Activated gamma-delta T cell treated with Interleukin-2 at 50 U/mL for 16 hours (primary cell): Measurements from ENCODE around the gene URB2.

ENCODE experiments used
- DNase-seq: peaks from one replicate; pipeline ENCODE4 v3.0.0-alpha.2; 2020

URB2 gene

DNA sequence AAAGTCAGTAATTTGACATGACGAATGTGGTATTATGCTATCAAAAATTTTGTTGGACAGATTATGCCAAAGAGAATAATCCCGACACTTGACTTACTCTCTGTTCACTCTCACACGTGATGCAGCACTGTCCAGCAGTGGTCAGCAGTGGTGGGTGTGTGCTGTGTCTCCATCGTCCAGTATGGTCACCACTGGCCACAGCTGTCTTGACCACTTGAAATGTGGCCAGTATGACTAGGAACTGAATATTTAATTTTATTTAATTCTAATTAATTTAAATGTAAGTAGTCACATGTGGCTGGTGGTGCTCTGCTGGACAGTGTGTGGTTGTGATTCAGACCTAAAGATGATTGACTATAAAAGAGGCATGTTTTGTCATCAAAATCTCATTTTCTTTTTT, 24.0 kb downstream of the URB2 start:
- DNase-seq = no peak

DNA sequence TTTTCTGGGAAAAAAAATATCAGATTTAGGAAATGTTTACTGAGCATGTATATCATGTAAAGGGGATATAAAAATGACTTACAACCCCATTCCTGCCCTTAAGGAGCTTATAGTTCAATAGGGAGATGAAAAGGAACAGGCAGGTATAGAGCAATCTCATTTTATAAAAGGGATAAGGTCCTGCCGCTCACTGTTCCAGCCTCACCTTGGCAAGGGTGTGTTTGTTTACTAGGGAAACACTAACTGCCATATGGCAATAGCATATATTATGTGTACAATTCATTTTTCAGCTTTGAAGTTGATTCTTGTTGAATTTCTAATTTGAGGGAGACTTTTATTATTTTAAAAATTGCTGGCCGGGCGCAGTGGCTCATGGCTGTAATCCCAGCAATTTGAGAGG, 25.5 kb downstream of the URB2 start:
- no peak for DNase-seq

DNA sequence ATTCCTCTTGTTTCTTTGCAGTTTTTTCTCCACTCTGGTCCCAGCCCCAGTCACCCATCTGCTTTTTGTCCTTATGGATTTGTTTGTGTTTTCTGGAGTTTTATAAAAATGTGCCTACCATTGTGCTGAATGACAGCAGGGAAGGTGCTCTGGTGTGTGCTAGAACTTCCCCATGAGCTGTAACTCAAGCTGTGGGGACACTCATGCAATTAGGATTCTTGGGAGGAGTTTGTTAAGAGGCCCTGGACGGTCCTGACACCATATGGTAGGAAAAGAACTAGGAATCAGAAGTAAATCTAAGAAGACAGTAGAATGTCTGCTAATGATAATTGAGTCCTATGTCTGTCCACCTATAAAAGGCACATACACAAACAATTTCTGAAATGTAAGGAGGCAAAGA, 27.4 kb downstream of the URB2 start:
- no peak for DNase-seq

DNA sequence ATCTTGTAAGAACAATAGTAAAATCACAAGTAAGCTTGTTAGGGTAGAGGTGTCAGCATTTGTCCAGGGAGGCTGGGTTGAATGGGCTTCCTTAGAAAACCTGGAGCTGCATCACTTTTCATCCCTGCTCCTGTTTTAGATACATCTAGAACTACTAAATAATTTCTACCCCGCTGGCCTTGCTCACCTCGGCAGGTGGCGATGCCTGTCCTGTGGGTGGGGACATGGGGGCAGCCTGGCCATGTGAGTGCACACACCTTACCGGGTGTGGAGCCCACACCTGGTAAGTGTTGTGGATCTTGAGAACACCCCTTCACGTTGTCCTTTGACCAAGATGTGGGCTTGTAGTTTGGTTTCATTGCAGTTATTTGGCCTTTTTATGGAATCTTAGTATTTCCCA, 29.7 kb downstream of the URB2 start:
- DNase-seq = no peak

DNA sequence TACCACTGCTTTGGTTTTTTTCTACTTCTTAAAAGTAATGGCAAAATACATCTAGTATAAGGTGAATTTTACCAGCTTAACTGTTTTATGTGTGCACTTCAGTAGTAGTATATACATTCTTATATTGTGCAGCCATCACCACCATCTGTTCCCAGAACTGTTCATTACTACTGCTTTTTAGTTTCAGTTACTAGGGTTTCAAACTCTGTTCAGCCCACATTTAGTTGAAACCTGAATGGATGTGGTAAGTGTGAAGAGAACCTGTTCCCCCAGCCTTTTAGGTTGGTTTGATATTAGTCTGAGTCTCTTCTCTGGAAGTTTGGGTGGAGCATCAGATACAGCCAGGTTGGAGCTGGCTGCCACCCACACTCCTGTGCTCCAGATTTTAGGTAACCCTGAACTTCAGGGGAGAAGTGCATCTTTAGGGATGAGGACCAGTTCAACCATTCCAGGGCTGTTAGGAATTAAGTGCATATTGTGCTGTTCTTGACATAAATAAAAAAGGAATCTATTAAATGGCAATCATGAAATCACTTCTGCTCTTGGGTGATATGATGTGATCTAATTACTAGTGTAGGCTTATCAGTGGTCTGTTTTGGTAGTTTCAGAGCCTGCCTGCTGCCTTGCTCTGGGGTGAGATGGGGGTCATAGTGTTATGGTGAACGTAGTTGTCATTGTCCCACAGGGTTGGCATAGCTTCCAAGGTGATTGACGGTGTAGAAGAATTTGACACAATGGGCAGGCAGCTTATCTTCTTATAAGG, 32.1 kb downstream of the URB2 start:
- DNase-seq = no peak

DNA sequence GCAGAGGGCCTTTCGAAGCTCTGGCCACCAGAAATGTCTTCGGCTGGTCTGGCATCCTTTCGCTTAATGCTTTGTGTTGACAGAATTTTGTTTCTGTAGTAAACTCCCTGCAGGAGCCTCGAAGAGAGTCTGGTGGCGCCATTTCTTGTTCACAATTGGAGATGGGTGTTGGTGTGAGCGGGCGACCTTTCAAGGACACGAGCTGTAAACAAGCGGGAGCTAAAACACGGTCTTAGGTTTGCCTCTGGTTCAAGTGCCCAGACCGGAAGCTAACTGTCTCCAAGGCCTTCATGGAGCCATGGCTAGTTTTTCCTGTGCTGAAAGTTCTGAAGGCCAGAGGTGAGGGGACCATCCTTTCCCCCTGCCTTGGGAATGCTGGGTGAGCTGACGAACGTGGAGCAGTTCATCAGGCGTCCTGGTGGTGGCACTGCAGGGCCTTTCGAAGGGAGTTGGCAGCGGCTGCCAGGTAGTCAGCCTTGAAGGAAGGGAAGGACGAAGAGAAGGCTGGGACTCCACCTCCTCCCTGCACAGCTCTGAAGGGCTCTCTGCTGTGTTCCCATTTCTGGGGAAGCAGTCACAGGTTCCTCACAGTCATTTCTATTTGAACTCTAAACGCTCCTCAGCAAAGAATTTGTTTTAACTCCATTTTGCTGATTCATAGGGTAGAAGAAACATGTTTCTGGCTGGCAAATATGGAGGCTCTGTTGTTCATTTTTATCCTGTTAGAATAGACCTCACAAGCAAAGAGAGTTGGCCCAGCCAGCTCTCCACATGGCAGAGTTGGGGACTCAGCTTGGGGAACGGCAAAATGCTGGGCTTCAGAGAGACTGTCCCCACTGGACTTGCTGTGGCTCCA, 35.2 kb downstream of the URB2 start:
- DNase-seq = peak; percentile 65

DNA sequence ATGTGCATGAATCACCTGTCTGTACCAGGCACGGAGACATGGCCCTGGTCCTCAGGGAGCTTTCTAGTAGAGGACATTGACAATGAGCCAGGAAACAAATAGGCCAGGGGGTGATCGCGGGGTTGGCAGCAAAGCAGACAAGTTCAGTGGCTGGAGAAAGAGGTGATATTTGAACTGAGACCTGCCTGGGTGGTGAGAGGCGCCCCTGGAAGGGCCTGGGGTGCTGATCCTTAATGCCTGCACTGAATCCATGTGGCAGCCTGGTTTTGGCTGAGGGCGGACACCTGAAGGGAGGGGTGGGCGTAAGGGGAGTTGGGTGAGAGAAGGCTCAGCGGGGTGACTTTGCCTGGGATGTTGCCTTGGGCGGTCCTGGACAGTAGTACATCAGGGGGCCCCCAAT, 35.9 kb downstream of the URB2 start:
- no peak for DNase-seq

DNA sequence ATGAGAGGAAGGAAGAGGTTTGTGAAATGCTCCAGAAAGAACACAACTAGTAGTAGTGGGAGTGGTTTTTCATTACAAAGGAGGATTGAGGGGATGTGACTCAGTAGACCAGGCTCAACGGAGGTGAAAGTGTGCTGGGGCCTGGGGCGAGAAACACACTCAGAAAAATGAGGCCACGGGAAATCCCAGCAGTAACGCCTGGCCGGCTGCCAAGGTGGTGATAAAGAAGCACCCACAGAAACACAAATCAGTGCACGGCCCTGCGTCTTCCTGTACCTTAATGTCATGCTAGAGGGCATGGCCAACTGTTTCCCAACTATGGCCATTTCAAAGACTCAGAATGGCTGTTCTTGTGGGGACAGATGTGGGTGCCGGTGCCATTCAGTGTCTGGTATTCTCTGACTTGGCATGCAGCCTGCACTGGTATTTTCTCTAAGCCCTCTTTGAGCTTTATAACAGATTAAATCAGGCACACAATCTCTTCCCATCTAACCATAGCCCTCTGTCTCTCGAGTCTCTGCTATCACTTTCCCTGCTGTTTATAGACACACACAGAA, 38.2 kb downstream of the URB2 start:
- DNase-seq = peak; percentile 71

DNA sequence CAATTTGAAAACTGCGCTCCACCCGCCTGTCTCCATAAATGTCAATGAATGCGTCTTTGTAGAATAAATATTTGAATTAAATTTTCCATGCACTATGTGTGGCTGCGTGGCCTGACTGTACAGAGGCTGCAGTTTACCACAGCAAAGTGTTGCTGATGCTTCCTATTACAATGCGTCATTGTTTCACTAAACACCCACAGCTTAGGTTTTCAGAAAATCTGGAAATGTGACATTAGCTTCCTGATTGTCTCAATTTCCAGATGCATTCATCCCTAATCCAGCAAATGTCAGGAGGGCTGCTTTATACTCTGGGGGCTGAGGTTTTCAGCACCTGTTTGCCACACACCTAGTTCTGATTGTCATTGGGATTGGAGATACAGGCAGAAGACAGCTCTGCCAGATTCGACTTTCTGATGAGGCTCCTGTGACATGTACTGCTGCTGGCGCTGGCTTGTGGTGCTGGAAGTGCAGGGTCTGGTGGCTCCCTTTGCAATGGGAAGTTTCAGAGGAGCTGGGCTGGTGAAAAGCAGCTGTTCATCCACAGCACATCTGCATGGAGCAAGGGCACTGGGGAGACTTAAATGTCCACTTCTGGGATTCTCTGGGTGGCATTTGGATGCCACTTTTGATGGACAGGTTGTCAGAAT, 40.0 kb downstream of the URB2 start:
- no peak for DNase-seq

DNA sequence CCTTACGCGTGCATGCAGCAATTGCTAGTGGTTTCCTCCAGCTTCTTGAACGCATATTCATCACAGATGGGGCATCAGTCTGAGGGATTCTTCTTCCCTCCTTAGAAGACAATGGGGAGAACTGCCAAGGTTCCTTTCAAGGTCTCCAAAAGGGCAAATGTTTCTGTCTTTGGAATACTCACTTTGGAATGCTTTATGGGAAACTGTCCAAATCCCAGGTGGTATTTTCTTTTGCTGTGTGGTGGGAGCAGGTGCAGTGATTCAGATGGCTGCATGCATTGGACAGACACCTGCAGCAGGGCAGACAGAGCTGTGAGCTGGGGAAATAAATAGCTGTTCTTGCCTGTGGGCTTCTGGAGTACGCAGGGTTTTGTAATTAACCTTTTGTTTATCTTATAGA, 40.5 kb downstream of the URB2 start:
- DNase-seq = no peak

DNA sequence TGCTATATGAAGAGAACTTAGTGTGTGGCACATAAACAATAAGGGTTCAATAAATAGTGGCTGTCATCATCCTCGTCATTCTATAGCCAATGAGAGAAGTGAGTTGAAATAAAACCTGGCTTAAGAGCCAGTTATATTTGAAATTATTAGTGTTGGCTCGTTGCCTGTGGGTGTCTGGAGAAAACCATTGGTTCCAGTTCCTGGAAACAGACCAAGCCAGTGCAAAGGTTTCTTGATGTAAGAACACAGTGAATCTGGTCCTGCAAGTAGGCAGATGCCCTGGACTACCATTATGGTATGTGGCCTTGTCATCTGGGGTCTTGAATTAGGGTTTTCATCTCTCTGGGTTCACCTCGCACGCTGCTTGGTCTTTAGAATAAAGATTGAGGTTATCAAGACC, 43.3 kb downstream of the URB2 start:
- DNase-seq = no peak

DNA sequence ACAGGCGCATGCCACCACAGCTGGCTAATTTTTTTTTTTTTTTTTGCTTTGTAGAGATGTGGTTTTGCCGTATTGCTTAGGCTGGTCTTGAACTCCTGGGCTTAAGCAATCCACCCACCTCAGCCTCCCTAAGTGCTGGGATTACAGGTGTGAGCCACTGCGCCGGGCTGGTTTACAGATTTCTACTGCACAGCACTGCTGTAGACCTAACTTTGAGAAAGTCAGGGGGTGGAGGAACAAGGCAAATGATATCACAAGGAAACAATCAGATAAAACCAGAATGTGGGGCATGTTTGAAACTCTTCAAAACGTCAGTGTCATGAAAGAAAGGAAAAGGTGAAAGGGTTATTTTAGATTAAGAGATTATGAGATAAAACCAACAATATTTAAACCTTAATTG, 45.3 kb downstream of the URB2 start:
- no peak for DNase-seq

DNA sequence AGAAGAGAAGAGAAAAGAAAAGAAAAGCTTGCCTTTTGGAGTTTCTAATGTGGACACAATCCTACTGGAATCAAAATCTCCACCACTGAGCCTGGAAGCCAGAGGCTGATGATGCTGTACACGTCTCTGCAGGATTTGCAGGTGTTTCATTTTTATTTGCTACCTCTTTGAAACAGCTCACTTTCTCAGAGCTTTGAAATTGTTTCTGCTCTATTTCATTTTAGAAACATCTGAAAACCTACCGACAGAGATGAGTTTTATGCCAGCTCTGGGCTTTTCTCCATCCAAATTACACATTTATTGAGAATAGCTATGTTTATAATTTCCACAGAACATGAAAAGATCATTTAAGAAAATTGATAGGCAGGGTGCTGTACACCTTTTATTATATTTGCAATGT, 46.2 kb downstream of the URB2 start:
- DNase-seq = no peak

DNA sequence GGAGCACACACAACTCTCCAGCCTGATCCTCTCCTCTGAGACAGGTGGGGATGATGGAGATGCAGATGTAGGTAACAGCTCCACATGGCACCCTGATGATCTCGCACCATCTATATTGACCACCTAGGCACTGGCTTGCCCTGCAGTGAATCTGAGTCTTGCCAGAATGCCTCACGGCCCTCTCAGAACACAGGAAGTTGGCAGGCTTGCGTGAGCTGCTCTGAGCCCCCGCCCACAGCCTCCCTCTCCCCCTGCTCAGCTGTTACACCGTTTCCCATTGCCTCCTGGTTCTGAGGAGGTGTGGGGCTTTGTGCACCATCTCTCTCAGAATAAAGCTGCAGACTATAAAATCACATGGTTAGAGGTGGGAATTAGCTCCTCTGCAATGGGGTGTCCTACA, 48.0 kb downstream of the URB2 start:
- no peak for DNase-seq

DNA sequence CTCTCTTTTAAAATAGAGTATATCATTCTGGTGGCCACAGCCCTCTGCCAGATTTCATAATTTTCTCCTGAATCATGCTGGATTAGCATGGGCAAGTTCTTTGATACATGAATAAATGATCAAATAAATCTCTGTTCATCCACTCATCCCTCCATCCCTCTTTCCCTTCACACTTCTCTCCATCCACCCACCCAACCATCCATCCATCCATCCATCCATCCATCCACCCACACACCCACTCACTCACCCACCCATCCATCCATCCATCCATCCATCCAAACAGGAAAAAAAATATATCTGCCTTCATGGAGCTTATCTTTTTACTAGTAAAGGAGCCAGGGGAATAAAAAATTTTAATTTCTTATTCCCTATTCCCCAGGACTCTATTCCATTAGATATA, 49.3 kb downstream of the URB2 start:
- DNase-seq = no peak

DNA sequence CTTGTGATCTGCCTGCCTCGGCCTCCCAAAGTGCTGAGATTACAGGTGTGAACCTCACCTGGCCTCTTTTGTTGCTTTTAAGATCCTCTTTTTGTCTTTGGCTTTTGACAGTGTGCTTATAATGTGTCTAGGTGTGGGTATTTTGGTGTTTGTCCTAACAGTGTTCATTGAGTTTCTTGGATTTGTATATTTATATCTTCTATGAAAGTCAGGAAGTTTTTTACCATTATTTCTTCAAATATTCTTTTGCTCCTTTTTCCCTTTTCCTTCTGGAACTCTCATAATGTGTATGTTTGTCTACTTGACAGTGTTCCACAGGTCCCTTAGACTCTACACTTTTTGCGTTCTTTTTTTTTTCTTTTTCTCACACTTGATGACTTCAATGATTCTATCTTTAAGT, 59.1 kb downstream of the URB2 start:
- DNase-seq = no peak

DNA sequence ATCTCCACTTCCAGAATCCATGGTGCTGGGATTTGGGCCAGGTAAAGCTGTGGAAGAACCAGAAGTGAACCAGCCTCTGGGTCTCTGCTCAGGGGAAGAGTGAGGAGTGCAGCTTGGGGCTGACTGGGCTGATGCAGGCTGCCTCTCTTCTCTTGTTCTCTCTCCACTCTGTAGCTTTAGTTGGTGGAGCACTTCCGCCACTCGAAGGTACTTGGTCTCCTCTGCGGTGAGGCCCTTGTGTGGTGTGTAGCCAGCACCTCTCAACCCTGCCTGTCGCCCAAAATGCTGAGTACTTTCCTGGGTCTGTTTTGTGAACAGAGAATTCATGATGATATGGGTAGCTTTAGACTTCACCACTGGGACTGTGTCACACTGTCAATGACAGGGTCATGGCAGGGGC, 63.2 kb downstream of the URB2 start:
- no peak for DNase-seq

DNA sequence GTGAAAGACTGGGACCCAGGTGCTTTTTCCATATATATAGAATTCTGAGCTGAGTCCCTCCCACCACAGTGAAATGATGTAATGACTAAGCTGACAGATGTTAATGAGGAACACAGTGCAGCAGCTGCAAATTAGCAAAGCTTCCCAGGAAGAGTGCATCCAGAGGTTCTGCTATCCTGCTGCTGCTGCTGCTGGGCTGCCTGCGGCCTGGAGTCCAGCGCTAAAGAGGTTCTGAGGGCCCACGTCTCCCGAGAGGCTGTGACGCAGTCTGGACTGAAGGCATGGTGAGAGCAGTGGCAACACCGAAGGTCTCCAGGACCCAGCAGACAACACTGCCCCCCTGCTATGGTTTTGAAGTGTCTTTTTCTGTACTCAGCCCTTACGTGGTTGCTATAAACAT, 63.9 kb downstream of the URB2 start:
- DNase-seq = no peak

DNA sequence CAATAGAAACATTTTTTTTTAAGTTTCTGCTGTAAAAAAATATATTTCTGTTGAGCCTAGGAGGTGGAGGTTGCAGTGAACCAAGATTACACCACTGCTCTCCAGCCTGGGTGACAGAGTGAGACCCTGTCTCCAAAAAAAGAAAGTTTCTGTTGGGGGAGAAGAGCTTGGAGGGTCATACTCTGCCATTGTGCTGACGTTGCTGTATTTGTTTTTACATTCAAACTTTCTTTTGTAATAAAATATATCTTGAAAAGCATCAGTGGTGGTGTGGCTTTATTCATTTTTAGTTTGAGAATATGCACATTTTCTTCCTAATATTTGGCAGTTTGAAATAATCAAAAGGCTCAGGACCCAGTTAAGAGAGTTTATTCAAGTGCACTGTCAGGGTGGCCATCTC, 64.6 kb downstream of the URB2 start:
- no peak for DNase-seq

DNA sequence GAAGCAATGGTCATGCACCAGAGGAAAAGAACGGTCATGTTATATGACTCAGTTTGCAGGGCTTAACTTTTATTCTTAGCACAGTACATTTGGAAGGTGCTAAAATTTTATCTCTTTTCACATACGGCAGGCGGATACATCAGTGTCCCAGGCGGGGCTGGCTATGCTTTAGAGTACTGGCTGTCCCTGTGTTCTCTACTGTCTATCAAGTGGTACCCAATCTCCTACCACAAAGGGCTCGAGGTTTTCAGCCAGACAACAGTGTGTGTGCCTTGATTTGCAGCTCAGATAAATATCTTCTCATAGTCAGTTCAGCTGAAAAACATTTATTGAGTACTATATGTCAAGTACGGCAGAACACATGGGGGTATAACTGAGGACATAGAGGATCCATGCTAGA, 65.3 kb downstream of the URB2 start:
- DNase-seq = no peak

DNA sequence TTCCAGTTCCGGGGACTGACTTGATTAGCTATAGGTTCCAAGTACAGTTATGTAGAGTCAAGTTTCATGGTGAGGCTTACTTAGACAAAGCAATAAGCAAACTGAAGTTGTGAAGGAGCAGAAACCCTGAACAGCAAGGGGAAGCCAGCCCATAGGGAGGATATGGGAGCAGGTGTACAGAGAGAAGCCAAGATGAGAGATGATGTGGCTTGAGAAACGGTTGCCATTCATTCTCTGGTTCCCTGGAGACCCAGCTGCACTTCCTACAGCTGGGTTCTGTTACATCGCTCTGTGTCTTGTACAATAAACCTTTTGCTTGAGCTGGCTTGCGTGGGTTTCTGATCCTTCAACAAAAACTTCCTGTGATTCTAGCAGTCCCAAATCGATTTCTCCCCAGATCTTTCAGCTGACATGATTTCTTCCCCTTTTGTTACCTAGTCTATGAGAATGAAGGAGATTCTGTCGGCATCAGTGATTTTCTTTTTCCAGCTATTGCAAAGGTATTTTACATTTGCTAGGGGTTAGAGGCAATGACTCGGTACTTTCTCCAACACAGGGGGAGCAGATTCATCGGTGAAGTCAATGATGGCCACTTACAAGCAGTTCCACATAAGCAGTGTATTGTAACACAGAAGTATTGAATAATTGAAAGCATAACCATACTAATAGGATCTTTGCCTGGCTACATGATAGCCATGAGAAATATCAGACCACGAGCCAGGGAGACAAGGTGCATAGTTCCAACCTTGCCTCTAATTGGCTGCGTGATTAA, 67.3 kb downstream of the URB2 start:
- no peak for DNase-seq

DNA sequence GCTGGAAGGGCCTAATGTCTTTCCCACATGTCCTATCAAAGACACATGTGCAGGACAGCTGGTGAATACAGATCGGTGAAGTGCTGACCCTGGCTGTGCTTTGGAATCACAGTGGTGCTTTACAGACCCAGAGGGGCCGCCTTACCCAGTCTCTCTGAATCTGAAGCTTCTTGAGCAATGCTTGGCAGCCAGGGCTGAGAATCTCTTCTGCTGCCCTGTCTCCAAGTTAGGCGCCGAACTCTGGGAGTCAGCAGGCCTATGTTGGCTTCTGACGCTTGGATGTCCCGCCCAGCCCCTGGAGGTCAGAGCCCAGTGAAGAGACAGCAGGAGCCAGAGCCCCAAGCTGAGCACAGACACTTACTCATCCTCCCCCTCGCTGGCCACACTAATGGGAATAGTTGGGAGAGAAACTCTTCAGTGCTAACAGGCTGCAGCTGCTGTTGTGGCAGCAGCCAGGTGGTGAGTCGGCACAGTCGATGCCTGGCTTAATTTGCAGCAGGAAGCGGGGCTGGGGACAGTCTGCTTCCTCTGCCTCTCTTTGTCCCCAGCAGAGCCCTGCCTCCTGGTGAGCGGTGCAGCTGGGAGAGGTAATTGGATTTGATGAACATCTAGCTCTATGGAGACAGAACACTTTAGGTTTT, 68.1 kb downstream of the URB2 start:
- DNase-seq = no peak
